Mesenchymal stem cell (in vitro differentiated cells and primary cell): ENCODE data around the gene PCSK1N.

ENCODE experiments used
- DNase-seq: peaks from one replicate; pipeline ENCODE4 v3.0.0-alpha.2; 2013
- H2AFZ ChIP-seq: one replicate; pipeline ENCODE4 v1.6.1; 2013; ENCODE audit warnings: low read depth, mild to moderate bottlenecking, control low read depth, inconsistent platforms, low read length, moderate library complexity
- H2AK5ac ChIP-seq: 2 replicates; pipeline ENCODE4 v1.6.1; 2013; ENCODE audit warnings: low read length, moderate library complexity, mild to moderate bottlenecking, inconsistent platforms; ENCODE audit not compliant: severe bottlenecking
- H2BK120ac ChIP-seq: one replicate; pipeline ENCODE4 v1.6.1; 2013; ENCODE audit warnings: low read depth, mild to moderate bottlenecking, inconsistent platforms, low read length, moderate library complexity
- H2BK12ac ChIP-seq, 2 experiments: one replicate each; pipeline ENCODE4 v1.6.1; 2013; ENCODE audit warnings: inconsistent platforms in 2 of 2, low read length in 2 of 2, mild to moderate bottlenecking in 2 of 2, moderate library complexity in 2 of 2, control low read depth in 1 of 2
- H2BK15ac ChIP-seq: one replicate; pipeline ENCODE4 v1.6.1; 2013; ENCODE audit warnings: mild to moderate bottlenecking, low read depth, inconsistent platforms; ENCODE audit not compliant: poor library complexity, severe bottlenecking
- H2BK5ac ChIP-seq: 2 replicates; pipeline ENCODE4 v1.6.1; 2013; ENCODE audit warnings: low read depth, mild to moderate bottlenecking, low read length, control low read depth, inconsistent platforms; ENCODE audit not compliant: poor library complexity, severe bottlenecking
- H3K14ac ChIP-seq, 2 experiments: one replicate each; pipeline ENCODE4 v1.6.1; 2013; ENCODE audit warnings: inconsistent platforms in 2 of 2, low read length in 2 of 2, control low read depth in 1 of 2, mild to moderate bottlenecking in 1 of 2, moderate library complexity in 1 of 2
- H3K18ac ChIP-seq, 2 experiments: one replicate each; pipeline ENCODE4 v1.6.1; 2013; ENCODE audit warnings: inconsistent platforms in 2 of 2, low read length in 2 of 2, control low read depth in 1 of 2, low read depth in 1 of 2, mild to moderate bottlenecking in 1 of 2
- H3K23ac ChIP-seq, 2 experiments: one replicate each; pipeline ENCODE4 v1.6.1; 2013; ENCODE audit warnings: inconsistent platforms in 2 of 2, low read length in 2 of 2, mild to moderate bottlenecking in 2 of 2, moderate library complexity in 2 of 2, control low read depth in 1 of 2
- H3K27ac ChIP-seq: 2 replicates; pipeline ENCODE4 v1.5.1; 2013; ENCODE audit warnings: mild to moderate bottlenecking, moderate library complexity, low read length, control low read depth, inconsistent platforms; ENCODE audit not compliant: poor library complexity, severe bottlenecking
- H3K27me3 ChIP-seq, 2 experiments: 2 replicates each; pipeline versions ENCODE4 v1.6.1 to v1.7.0; 2013; ENCODE audit warnings: low read length in 2 of 2, mild to moderate bottlenecking in 2 of 2, moderate library complexity in 2 of 2, control low read depth in 1 of 2, inconsistent platforms in 1 of 2; ENCODE audit not compliant: control insufficient read depth in 1 of 2, insufficient read depth in 1 of 2
- H3K36me3 ChIP-seq, 2 experiments: 2 replicates each; pipeline versions ENCODE4 v1.6.1 to v1.7.0; 2013; ENCODE audit warnings: low read length in 2 of 2, control low read depth in 1 of 2, inconsistent platforms in 1 of 2, low read depth in 1 of 2, mild to moderate bottlenecking in 1 of 2; ENCODE audit not compliant: insufficient read depth in 2 of 2, control insufficient read depth in 1 of 2
- H3K4ac ChIP-seq, 2 experiments: one replicate each; pipeline ENCODE4 v1.6.1; 2013; ENCODE audit warnings: inconsistent platforms in 2 of 2, low read length in 2 of 2, mild to moderate bottlenecking in 2 of 2, moderate library complexity in 2 of 2, control low read depth in 1 of 2, low read depth in 1 of 2
- H3K4me1 ChIP-seq: 2 replicates; pipeline ENCODE4 v1.6.1; 2013; ENCODE audit warnings: low read depth, low read length, control low read depth; ENCODE audit not compliant: control insufficient read depth, insufficient read depth
- H3K4me2 ChIP-seq: 2 replicates; pipeline ENCODE4 v1.6.1; 2013; ENCODE audit warnings: low read length, mild to moderate bottlenecking, inconsistent platforms; ENCODE audit not compliant: poor library complexity, severe bottlenecking
- H3K4me3 ChIP-seq, 2 experiments: 2 replicates each; pipeline versions ENCODE4 v1.5.1 to v1.7.0; 2013; ENCODE audit warnings: low read length in 2 of 2, mild to moderate bottlenecking in 2 of 2, control low read depth in 1 of 2, low read depth in 1 of 2; ENCODE audit not compliant: insufficient read depth in 1 of 2
- H3K79me1 ChIP-seq: replicated peaks from 2 replicates; pipeline ENCODE4 v1.6.1; 2013; ENCODE audit warnings: mild to moderate bottlenecking, control low read depth, low read length, inconsistent platforms; ENCODE audit not compliant: poor library complexity, severe bottlenecking
- H3K9ac ChIP-seq: 2 replicates; pipeline ENCODE4 v1.7.0; 2013; ENCODE audit warnings: mild to moderate bottlenecking, low read length, moderate library complexity
- H3K9me3 ChIP-seq: 2 replicates; pipeline ENCODE4 v1.7.0; 2013; ENCODE audit warnings: mild to moderate bottlenecking, low read length; ENCODE audit not compliant: control insufficient read depth
- H4K8ac ChIP-seq: one replicate; pipeline ENCODE4 v1.6.1; 2013; ENCODE audit warnings: inconsistent platforms, mild to moderate bottlenecking, low read length, moderate library complexity
- H4K91ac ChIP-seq: one replicate; pipeline ENCODE4 v1.6.1; 2013; ENCODE audit warnings: mild to moderate bottlenecking, low read length, inconsistent platforms
- WGBS: methylation state at CpG from one replicate; pipeline ENCODE4 v1.1.7; 2013; ENCODE audit warnings: mixed read lengths; 5-methylcytosine and 5-hydroxymethylcytosine counted together

The PCSK1N gene

GRCh38 chrX:48782795-48783194 is 52.6 kb downstream of the PCSK1N start:
- H3K4me2 ChIP-seq = no peak overlapping the region
- H2BK120ac ChIP-seq = no peak overlapping the region
- no peak overlapping the region for H3K23ac ChIP-seq
- no peak overlapping the region for H2BK12ac ChIP-seq
- H3K9ac ChIP-seq = no peak overlapping the region
- H3K27ac ChIP-seq = no peak overlapping the region
- H4K8ac ChIP-seq = no peak overlapping the region
- H3K9me3 ChIP-seq = peaks cover 3% of the 10 kb centered on the region
- no peaks in the 10 kb centered on the region for H3K79me1 ChIP-seq
- H3K27me3 ChIP-seq = peaks cover 6 to 58% of the 10 kb centered on the region in 2 experiments
- no peak overlapping the region for H3K18ac ChIP-seq
- no peaks in the 10 kb centered on the region for H3K4me1 ChIP-seq
- WGBS = 85% methylated on average over 7 of the region's 13 CpGs
- H3K4ac ChIP-seq = no peak overlapping the region
- H2AFZ ChIP-seq = no peak overlapping the region
- H2BK15ac ChIP-seq = no peak overlapping the region
- no peaks in the 10 kb centered on the region for H3K36me3 ChIP-seq
- no peak overlapping the region for H3K4me3 ChIP-seq
- H2AK5ac ChIP-seq = no peak overlapping the region
- no peak for DNase-seq
- no peak overlapping the region for H4K91ac ChIP-seq
- no peak overlapping the region for H2BK5ac ChIP-seq
- H3K14ac ChIP-seq = no peak overlapping the region

- H2BK15ac ChIP-seq = no peak overlapping the region
- H3K18ac ChIP-seq = no peak overlapping the region
- H2BK5ac ChIP-seq = no peak overlapping the region
- no peak overlapping the region for H2AK5ac ChIP-seq
- no peak overlapping the region for H3K14ac ChIP-seq
- H2AFZ ChIP-seq = no peak overlapping the region
- H4K91ac ChIP-seq = no peak overlapping the region
- H3K27ac ChIP-seq = no peak overlapping the region
- H2BK120ac ChIP-seq = no peak overlapping the region
- no peaks in the 10 kb centered on the region for H3K79me1 ChIP-seq
- peaks cover 7% of the 10 kb centered on the region for H3K9me3 ChIP-seq
- H3K36me3 ChIP-seq = no peaks in the 10 kb centered on the region
- H3K23ac ChIP-seq = no peak overlapping the region
- no peak overlapping the region for H3K4me3 ChIP-seq
- no peak overlapping the region for H3K4me2 ChIP-seq
- no peak overlapping the region for H2BK12ac ChIP-seq
- H4K8ac ChIP-seq = no peak overlapping the region
- no peaks in the 10 kb centered on the region for H3K4me1 ChIP-seq
- peaks cover under 1 to 57% of the 10 kb centered on the region in 2 experiments for H3K27me3 ChIP-seq
- no peak for DNase-seq
- H3K9ac ChIP-seq = no peak overlapping the region
- WGBS = no CpG with 5 or more reads among the region's 2 CpGs
- no peak overlapping the region for H3K4ac ChIP-seq
These were observed 53.2 kb downstream of the PCSK1N start for GRCh38 chrX:48782216-48782615.

- 98% methylated on average over 2 of the region's 6 CpGs for WGBS
- Histone ChIP-seq H3K14ac (no peak overlapping the region), H3K27me3 (peaks cover 0 to 53% of the 10 kb centered on the region in 2 experiments), H3K23ac (no peak overlapping the region), H3K36me3 (no peaks in the 10 kb centered on the region), H4K91ac (no peak overlapping the region), H2BK12ac (no peak overlapping the region), H2AFZ (no peak overlapping the region), H3K27ac (no peak overlapping the region), H3K79me1 (no peaks in the 10 kb centered on the region), H4K8ac (no peak overlapping the region), H3K4me3 (no peak overlapping the region), H3K4me2 (no peak overlapping the region), H2BK120ac (no peak overlapping the region), H3K4ac (no peak overlapping the region), H2BK15ac (no peak overlapping the region), H2AK5ac (no peak overlapping the region), H3K9me3 (peaks cover 7% of the 10 kb centered on the region), H3K18ac (no peak overlapping the region), H3K9ac (no peak overlapping the region), H2BK5ac (no peak overlapping the region), H3K4me1 (no peaks in the 10 kb centered on the region)
- DNase-seq = no peak
These were observed 53.7 kb downstream of the PCSK1N start for GRCh38 chrX:48781705-48782104.
